ENCODE results near the gene UMODL1.

DNA sequence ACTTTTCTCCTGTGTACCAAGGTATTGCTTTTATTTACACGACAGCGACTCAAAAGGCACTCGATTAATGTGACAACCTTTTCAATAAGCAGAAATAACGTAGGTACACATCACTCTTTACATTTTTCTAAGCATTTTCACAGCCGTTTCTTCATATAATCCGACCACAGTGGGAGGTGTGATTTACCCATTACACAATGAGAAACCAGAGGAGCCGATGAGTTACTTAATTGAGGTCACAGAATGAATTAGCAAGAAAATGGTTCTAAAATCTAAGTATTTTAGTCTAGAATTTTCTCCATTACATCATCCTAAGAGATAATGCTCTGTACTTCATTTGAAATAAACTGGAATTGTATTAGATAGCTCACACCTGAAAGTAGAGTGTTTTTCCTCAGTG, 71.5 kb downstream of the UMODL1 start:
- TF ChIP-seq SNAI2 (CRISPR knock-in tag; IDR thresholded peaks at IDR 0.05) (no peak), RARB (CRISPR knock-in tag; IDR thresholded peaks at IDR 0.05) (no peak), ARNTL (CRISPR knock-in tag; IDR thresholded peaks at IDR 0.05; ENCODE audit: borderline replicate concordance, low read depth) (no peak), CSDC2 (CRISPR knock-in tag; IDR thresholded peaks at IDR 0.05) (no peak), BACH2 (CRISPR knock-in tag; IDR thresholded peaks at IDR 0.05; ENCODE audit: borderline replicate concordance) (no peak), ZFP3 (CRISPR knock-in tag; IDR thresholded peaks at IDR 0.05) (no peak), ZFP30 (CRISPR knock-in tag; IDR thresholded peaks at IDR 0.05) (no peak), ZNF70 (CRISPR knock-in tag; IDR thresholded peaks at IDR 0.05) (no peak), TSHZ2 (CRISPR knock-in tag; IDR thresholded peaks at IDR 0.05) (no peak)
- TF ChIP-seq, protein P1, sequence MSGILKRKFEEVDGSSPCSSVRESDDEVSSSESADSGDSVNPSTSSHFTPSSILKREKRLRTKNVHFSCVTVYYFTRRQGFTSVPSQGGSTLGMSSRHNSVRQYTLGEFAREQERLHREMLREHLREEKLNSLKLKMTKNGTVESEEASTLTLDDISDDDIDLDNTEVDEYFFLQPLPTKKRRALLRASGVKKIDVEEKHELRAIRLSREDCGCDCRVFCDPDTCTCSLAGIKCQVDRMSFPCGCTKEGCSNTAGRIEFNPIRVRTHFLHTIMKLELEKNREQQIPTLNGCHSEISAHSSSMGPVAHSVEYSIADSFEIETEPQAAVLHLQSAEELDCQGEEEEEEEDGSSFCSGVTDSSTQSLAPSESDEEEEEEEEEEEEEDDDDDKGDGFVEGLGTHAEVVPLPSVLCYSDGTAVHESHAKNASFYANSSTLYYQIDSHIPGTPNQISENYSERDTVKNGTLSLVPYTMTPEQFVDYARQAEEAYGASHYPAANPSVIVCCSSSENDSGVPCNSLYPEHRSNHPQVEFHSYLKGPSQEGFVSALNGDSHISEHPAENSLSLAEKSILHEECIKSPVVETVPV (CRISPR knock-in tag; IDR thresholded peaks at IDR 0.05) = no peak
- TF ChIP-seq, protein P2, sequence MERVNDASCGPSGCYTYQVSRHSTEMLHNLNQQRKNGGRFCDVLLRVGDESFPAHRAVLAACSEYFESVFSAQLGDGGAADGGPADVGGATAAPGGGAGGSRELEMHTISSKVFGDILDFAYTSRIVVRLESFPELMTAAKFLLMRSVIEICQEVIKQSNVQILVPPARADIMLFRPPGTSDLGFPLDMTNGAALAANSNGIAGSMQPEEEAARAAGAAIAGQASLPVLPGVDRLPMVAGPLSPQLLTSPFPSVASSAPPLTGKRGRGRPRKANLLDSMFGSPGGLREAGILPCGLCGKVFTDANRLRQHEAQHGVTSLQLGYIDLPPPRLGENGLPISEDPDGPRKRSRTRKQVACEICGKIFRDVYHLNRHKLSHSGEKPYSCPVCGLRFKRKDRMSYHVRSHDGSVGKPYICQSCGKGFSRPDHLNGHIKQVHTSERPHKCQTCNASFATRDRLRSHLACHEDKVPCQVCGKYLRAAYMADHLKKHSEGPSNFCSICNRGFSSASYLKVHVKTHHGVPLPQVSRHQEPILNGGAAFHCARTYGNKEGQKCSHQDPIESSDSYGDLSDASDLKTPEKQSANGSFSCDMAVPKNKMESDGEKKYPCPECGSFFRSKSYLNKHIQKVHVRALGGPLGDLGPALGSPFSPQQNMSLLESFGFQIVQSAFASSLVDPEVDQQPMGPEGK (CRISPR knock-in tag; IDR thresholded peaks at IDR 0.05; ENCODE audit: borderline replicate concordance) = no peak
- TF ChIP-seq, protein P3, sequence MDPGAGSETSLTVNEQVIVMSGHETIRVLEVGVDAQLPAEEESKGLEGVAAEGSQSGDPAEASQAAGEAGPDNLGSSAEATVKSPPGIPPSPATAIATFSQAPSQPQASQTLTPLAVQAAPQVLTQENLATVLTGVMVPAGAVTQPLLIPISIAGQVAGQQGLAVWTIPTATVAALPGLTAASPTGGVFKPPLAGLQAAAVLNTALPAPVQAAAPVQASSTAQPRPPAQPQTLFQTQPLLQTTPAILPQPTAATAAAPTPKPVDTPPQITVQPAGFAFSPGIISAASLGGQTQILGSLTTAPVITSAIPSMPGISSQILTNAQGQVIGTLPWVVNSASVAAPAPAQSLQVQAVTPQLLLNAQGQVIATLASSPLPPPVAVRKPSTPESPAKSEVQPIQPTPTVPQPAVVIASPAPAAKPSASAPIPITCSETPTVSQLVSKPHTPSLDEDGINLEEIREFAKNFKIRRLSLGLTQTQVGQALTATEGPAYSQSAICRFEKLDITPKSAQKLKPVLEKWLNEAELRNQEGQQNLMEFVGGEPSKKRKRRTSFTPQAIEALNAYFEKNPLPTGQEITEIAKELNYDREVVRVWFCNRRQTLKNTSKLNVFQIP (CRISPR knock-in tag; IDR thresholded peaks at IDR 0.05; ENCODE audit: borderline replicate concordance, low read depth) = no peak
- TF ChIP-seq, protein P4, sequence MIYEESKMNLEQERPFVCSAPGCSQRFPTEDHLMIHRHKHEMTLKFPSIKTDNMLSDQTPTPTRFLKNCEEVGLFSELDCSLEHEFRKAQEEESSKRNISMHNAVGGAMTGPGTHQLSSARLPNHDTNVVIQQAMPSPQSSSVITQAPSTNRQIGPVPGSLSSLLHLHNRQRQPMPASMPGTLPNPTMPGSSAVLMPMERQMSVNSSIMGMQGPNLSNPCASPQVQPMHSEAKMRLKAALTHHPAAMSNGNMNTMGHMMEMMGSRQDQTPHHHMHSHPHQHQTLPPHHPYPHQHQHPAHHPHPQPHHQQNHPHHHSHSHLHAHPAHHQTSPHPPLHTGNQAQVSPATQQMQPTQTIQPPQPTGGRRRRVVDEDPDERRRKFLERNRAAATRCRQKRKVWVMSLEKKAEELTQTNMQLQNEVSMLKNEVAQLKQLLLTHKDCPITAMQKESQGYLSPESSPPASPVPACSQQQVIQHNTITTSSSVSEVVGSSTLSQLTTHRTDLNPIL (CRISPR knock-in tag; IDR thresholded peaks at IDR 0.05; ENCODE audit: low read depth) = no peak
